Stimulated activated CD4-positive, alpha-beta T cell treated with anti-CD3 and anti-CD28 coated beads, TNF-alpha, amount 100 ng/mL, for 48 hours (primary cell): ENCODE data around the gene SESN1.
"Not testable (repeated sequence)": the region's sequence is repeated elsewhere in the genome, so short reads cannot be mapped to it uniquely, and the experiment has no call there.

ENCODE experiments used
- DNase-seq, 3 donors: peaks; one replicate each; pipeline ENCODE4 v3.0.0-alpha.2; 2020; ENCODE audit warnings: low read depth in 3 of 3

SESN1 gene

DNA sequence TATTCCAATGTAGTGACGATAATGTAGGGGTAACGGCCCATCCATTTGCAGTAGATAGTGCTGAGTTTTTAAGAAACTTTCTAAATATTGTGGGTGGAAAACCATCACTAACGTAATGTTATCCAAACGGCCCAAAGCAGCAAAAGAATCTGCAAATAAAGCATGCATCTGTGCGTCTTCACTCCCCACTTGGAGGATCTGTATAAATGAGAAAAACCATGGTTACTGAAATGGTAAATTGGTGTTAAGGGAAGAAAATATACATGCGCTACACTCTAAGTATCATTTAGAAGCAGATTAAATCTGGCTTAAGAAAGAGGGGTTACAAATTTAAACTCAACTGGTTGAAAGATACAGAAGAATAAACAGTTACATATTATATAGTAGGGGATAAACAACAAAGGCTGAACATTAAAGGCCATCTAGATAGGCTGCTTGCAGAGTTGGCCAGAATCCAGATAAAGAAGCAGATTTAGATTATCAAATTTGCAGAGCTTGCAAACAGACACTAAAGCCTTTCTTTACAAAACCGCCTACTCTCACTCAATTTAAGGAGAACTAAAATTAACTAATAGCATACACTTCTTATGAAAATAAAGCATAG, 93.3 kb downstream of the SESN1 start:
- DNase-seq = no peak

DNA sequence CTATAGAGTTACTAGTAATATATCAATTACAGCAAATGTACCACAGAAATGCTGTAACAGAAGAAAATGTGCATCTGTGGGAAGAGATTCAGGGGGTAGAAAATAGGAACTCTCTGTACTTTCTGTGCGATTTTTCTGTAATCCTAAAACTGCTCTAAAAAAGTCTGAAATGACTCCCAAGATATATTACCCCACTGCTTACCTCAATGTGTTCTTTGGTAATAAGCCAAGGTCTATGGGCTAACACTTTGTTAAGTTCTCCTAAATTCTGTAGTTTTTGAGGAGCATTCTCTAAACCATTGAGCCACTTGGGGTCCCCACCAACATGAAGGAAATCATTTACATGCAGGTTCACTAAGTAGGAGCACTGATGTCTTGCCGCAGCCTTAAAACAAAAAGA, 94.4 kb downstream of the SESN1 start:
- DNase-seq = no peak

DNA sequence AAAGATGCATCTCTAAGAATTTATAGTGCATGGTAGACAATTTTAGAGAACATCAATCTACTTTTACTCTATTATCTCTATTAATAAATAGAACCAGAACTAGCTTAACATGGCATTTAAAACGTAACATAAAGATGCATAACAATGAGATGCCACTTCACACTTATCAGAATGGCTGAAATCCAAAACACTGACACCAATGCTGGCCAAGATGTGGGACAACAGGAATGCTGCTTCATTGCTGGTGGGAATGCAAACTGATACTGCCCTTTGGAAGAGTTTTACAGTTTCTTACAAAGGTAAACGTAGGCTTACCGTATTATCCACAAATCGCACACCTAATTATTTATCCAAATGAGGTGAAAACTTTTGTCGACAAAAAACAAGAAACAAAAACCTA, 95.2 kb downstream of the SESN1 start:
- DNase-seq = no peak

DNA sequence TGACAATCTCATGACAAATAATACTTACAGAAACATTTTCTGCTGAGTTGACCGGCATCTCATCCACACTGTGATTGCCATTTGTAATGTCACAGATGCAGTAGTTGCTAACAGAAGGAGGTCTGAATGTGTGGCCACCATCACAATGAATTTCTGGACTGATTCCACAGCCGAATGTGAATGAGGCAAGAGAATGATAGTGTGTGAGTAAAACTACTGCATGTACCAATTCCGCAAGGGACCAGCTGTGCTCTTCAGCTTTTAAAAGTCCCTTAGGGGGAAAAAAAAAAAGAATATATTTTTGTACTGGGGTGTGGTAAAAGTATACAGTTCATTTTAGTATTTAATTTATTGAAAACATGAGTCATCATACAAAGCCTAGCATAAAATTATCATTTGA, 96.2 kb downstream of the SESN1 start:
- DNase-seq = no peak

DNA sequence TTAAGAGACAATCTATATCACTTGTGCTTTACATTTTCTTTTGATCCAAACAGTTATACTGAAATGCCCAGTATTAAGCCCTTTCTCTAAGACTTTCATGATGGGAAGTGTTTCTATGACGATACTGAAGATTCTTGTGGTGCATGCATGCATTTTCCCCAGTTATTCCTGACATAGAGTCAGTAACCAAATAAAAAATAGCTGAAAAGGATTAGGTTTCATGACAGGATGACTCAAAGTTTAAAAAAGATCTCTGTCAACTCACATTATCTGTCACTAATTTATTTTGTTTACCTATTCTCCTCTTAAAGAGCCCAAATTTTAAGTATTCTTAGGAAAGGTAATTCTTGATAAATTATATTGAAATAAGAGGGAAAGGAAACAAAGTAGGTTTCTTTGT, 98.4 kb downstream of the SESN1 start:
- DNase-seq = no peak

DNA sequence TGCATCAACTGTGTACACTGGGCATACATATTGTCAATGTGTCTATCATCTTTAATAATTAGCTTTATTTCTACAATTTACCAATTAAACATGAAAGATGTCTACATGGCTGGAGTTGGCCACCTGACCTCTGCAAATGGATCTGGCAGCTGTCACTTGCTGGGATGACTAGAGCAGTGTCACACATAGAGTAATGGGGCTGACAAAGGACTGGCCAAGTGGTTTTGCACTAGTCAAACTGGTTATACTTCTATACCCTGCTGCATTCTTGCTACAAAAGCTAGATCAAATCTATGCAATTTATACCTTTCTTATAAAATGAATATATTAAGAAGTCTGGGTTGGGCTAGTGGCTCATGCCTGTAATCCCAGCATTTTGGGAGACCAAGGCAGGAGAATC, 99.3 kb downstream of the SESN1 start:
- no peak for DNase-seq

DNA sequence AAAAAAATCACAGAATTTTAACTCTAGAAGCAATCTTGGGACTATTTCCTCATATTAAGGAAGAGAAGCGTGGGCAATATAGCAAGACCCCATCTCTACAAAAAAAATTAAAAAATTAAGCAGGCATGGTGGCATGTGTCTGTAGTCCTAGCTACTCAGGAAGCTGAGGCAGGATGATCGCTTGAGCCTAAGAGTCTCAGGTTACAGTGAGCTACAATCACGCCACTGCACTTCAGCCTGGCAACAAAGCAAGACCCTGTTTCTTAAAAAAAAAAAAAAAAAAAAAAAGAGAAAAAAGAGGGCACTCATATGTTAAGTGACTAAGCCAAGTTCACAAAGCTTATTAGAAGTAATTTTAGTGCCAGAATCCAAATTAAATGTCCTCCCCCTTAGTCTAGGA, 100.8 kb downstream of the SESN1 start:
- DNase-seq = no peak

DNA sequence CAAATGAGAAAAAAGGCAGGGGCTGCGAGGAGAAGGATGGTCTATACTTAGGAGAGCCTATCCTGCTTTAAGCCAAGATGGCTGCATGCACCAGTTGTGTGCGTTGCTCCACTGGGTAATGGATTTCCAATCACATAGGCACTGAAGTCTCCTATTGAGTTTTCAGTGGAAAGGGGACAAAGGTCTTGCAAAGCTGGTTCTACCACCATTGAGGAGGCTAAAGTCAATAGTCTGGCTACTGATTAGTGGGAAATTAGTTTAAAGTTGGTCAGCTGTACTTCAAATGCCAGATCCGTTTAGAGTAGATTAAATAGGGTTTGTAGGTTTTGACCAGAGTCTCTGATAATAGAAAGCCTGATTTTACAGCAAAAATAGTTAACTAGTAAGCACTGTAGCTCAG, 104.9 kb downstream of the SESN1 start:
- DNase-seq = no peak

DNA sequence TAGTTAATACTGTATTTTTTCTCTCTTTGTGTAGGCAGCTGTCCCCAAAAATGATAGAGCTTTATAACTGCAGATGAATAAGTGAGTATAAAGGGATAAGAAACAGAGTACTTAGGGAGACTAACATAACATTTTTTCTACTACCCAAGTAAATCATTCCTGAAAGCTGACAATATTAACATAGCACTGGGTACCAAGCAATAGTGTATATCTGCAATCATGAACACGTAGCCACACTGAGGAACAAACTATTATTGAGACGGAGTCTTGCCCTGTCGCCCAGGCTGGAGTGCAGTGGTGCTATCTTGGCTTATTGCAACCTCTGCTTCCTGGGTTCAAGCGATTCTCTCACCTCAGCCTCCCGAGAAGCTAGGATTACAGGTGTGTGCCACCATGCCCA, 105.9 kb downstream of the SESN1 start:
- no peak for DNase-seq

DNA sequence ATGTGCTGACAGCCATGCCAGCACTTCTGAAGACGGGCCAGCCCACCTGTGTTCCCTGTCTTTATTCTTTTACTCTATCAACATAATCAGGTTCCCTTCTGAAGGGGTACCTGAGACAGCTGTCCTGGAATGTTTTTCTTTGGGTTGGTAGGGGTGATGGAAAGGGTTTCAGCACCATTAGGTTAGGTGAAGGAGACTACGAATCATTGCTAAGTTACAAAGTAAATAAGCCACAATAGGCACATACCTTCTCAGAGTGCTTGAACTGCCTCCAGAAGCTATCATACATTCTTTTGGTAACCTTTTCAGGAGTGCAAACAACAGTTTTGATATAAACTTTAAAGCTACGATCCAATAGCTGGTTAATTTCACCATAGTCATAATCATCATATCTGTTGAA, 106.3 kb downstream of the SESN1 start:
- no peak for DNase-seq

DNA sequence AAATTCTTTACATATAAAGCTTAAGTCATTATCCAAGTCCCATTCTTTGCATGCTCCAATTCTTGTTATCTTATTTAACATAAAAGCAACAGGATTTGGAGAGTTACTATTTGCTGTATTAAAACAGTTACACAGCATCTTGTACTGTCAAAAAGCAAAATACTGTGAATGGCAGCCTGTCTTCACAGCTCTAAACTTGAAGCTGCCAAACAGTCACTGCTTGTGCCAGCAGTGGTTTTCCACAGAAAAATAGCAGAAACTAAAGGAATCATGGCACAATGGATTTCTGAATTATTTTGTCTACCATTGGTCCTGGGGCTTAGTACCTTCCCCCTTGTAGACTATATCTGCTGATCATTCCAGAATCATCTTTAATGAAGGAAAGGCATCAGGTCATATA, 107.5 kb downstream of the SESN1 start:
- DNase-seq = no peak

DNA sequence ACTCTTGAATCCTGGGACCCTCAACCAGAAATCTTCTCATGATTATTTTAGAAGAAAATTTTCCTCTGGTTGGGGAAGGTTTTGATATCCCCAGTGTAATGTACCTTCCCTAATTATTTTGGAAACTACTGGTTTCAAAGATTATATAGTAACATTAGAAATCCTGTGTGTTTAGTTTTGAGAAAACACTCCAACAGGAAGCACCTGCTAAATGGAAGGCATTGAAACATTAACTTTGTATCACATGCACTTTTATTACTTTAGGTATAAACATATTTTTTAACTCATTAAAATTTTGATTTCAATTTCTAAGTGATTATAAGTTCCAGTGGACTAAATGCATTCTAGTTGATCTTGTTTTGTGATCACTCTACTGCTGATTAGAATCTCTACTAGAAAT, 109.3 kb downstream of the SESN1 start:
- DNase-seq = no peak

DNA sequence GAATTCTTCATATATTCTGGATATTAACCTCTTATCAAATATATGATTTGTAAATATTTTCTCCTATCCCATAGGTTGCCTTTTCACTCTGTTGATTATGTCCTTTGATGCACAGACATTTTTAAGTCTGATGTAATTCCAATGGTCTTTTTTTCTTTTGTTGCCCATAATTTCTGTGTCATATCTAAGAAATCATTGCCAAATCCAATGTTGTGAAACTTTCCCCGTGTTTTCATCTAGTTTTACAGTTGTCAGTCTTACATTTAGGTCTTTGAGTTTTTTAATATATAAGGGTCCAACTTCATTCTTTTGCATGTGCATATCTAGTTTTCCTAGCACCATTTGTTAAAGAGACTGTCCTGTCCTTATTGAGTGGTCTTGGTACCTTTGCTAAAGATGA, 111.5 kb downstream of the SESN1 start:
- no peak for DNase-seq

DNA sequence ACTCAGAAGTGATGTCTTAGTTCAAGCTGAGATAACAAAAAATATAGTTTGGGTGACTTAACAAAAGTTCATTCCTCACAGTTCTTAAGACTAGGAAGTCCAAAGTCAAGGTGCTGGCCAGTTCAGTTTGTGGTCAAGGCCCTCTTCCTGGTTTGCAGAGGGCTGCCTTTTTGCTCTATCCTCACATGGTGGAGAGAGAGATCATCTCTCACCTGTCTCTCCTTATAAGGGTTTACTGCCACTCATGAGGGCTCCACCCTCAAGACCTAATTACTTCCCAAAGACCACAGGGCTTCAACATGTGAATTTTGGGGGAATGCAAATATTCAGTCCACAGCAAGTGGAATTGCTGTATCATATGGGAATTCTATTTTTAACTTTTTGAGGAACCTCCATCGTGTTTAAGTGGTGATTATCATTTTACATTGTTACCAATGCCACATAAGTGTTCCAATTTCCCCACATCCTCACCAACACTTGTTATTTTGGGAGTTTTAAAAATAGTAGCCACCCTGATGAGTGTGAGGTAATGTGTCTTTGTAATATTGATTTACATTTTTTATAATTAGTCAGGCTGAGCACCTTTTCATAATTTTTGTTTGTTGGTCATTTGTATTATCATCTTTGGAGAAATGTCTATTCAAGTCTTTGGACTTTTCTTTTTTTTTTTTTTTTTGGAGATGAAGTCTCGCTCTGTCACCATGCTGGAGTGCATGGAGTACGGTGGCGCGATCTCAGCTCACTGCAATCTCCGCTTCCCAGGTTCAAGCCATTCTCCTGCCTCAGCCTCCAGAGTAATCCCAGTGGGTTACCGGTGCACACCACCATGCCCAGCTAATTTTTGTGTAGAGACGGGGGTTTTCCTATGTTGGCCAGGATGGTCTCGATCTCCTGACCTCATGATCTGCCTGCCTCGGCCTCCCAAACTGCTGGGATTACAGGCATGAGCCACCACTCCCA, 112.2 kb downstream of the SESN1 start:
- DNase-seq = no peak

DNA sequence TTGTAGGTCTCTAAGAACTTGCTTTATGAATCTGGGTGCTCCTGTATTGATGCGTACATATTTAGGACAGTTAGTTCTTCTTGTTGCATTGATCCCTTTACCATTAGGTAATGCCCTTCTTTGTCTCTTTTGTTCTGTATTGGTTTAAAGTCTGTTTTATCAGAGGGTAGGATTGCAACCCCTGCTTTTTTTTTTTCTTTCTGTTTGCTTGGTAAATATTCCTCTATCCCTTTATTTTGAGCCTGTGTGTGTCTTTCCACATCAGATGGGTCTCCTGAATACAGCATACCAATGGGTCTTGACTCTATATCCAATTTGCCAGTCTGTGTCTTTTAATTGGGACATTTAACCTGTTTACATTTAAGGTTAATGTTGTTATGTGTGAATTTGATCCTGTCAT, 116.0 kb downstream of the SESN1 start:
- not testable (repeated sequence) for DNase-seq

DNA sequence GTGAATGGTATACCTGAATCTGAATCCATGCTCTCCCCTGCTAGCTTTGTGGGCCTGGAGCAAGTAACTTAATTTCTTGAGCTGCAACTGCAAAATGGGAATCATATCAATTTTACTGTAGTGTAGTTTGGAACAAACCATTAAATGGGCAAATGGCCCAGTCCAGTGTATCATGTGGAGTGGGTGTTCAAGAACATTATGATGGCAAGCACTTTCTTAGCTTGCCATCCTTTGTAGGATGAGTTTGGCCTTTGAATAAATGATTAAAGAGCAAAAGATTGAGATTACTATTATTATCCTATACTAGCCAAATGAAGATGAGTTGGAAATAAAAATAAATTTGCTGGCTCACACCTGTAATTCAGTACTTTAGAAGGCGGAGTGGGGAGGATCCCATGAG, 120.4 kb downstream of the SESN1 start:
- no peak for DNase-seq

DNA sequence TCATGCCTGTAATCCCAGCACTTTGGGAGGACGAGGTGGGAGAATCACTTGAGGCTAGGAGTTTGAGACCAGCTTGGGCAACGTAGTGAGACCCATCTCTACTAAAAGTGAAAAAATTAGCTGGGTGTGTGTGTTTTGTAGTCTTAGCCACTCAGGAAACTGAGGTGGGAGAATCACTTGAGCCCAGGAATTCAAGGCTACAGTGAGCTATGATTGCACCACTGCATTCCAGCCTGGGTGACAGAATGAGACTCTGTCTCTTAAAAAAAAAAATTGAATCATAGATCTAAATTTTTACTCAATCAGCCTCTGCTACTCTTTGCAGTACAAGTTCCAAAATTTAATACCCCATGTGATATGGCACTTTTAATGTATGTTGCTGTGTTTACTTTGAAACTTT, 124.9 kb downstream of the SESN1 start:
- no peak for DNase-seq

DNA sequence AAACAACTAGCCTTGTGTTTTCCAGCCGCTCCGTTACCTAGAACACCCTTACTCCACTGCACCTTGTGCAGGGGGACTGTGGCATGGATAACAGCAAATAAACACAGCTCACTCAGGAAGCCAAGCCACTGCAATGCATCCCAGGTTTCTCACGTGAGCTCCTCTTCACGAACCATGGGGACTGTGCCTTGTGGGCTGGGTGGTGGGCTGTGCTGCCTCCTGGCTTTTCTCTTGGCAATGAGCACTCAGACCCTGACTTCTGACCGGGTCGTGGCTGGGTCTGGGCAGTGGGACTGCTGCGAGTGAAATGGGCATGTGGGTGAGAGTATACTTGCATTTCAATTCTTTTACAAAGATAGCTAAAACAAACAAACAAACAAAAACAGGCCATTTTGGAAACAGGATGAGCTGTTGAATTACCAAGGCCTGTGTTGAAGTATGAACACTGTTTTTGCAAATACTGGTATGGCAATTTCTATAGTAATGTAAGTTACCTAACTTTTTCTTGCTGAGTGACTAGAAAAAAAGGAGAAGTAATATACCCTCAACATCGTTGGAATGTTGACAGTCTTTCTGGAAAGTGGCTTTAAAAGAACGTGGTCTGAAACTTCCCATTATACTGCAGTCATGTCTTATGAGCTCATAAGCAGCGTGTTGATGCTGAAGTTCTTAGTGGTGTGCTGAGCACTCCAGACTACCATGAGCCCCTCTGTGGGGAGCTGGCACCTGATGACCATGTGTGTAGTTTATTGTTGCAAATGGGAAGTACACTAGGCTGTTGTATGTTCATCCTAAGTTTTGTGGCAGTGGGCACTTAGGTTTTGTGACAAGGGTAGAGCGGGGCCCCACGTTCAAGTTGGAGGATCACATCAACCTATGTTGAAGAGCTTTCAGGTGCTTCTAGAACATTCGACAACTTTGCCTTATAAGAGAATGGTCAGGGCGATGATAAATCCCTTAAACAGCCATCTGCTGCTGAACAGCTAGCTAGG, 126.0 kb downstream of the SESN1 start:
- no peak for DNase-seq

DNA sequence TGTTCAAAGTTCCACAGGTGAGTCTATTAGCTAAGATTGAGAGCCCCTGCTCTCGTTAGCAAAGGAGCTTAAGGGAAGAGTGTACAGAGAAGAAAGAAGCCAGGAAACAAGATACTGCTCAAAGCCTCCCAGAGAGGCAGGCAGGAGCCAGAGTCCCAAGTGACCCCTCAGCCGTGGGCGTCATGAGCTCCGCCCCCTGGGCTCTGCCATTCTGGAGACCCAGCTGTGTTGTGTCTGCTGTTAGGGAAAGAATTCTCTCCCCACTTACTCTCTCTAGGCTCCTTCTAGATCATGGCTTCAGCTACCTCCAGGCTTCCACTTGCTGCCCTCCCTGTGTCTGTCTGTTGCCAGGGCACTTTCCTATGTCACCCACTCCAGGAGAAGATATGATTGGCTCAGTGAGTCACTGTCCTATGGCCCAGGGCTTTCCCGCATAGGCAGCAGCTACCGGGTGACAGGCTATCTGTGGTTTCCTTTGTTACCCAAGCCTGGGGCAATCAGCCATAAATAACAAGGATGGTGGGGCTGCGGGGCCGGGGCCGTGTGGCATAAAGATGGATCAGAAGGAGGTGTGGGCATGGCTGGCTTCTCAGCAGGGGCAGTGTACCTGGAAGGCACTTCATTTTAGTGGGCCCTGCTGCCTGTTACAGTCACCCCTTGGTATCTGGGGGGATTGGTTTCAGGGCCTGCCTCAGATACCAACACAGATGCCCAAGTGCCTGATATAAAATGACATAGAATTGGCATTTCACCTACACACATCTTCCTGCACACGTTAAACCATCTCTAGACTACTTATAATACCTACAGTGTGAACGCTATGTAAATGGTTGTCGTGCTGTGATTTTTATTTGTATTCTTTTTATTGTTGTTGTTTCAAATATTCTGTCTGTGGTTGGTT, 127.5 kb downstream of the SESN1 start:
- no peak for DNase-seq

DNA sequence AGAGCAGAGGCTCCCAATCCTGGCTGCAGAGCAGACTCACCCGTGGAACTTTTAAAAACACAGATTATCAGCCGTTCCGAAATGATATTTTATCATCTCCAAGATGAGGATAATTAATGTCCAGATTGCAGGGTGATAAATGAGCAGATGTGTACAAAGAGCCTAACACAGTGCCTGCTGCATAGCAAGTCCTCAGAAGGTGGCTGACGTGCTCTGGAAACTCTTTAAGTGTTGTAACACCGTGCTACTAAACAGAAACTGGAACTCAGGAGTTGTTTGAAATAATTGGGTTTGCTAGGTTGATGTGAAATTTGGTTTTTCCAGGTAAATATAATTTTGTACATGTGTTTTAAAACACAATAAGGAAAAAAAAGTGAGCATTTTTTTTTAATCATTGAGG, 128.4 kb downstream of the SESN1 start:
- DNase-seq = no peak

DNA sequence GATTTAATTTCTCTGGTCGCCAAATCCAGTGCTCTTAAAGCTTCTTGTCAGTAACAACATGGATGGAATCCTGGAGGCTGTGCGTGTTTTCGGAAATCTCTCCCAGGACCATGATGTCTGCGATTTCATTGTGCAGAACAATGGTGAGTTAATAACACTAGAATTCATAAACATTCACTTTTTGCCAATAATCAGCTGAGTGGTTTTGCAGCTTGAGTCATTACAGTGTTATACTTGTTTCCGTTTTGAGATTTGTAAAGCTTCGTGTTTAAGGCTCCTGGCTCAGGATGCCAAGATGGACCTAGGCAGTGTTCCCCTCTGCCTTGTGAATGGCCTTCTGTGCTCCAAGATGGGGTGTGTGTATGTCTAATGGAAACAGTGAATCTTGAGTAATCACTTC, 132.7 kb downstream of the SESN1 start:
- DNase-seq = no peak
